Stimulated activated CD8-positive, alpha-beta memory T cell treated with anti-CD3 and anti-CD28 coated beads, Interleukin-4, amount 100 ng/mL, for 4 hours (primary cell): ENCODE results near the gene SPI1.
"Not testable (repeated sequence)": the region's sequence is repeated elsewhere in the genome, so short reads cannot be mapped to it uniquely, and the experiment has no call there.

Source experiments
- DNase-seq, 2 donors: peaks; one replicate each; pipeline ENCODE4 v3.0.0-alpha.2; 2020; ENCODE audit warnings: low read depth in 2 of 2, low spot score in 1 of 2

SPI1 gene

DNA sequence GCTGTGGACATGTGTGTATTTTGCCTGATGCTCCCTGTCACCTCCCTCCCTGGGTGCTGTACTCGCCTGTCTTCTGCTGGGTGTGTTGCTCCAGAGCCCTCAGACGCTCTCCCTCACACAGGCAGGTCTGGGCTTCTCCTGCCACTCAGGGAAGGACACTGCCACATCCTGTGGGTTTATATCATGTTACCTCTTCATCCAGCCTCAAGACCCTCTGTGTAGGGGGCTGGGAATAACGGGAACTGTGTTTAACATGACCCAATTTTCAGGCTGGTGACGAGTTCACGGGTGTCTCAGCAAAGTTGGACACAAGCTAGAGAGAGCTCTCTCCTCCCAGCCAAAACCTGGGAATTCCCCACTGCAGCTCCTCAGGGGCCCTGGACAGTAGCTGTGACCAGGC, 50.4 kb downstream of the SPI1 start:
- no peak for DNase-seq

DNA sequence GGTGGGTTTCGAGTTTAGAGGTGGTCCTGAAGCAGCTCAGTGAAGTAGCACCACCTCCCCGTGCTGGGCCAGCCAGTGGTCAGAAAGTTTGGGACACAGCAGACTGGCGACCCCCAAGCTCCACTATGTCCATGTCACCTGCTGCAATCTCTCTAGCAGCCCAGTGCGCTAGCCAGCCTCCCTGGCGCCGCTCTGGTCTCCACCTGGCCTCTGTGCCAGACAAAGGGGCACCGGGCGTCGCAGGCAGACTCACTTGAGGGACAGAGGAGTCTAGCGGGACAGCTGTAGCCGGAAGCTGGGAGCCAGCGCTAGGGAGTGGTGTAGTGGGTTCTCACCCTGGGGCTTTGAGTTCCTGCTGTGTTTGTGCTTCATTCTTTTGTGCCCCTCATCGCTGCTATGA, 51.3 kb downstream of the SPI1 start:
- DNase-seq, result no peak

DNA sequence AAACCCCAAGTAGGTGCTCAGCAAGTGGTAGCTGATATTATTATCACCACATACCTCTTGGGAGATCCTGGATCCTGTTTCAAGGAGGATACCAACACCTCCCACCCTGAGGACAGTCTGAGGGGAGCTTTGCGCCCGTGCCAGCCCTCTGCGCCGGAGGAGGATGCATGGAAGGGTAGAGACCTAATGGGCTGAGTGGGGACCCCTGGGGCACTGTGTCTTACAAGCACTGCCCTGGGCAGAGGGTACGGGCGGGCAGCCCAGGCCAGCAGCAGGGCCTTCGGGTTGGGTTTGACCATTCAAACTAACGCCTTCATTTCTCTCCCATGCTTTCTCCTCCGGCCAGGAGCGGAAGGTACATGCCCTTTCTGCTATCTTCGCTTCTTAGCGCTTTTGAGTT, 52.1 kb downstream of the SPI1 start:
- DNase-seq, result no peak

DNA sequence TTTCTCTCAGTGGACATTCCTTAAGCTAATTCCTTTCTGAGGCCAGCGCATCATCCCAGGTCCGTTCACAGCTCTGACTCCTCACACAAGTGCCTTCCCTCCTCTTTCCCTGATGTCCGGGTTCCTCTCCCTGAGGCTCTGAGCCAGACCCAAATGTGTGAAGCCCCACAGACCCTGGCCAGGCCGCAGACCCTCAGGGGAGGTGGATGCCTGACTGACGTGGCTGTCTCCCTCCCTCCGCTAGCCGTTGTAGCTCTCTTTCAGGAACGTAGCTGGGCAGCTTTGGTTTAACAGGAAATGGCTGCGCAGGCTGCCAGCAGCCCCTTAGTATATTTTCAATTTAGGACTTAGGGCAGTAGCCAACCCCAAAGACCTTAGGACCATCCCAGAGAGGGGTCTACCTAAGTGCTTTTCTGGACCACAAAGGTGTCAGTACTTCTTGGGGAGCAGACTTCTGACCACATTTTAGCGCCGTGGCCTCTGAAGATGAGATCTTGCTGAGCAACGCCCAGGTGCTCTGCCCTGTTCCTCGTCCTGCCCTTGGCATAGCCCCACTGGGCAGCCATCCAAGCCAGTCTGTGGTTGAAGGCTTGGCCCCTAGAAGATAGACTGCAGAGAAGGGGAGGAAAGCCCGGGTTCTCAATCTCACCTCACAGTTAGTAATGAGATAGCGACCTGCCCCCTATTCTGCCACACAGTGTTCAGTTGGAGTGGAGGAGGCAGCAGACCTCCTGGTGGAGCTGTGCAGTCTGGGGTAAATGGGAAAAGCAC, 52.9 kb downstream of the SPI1 start:
- DNase-seq, result no peak

DNA sequence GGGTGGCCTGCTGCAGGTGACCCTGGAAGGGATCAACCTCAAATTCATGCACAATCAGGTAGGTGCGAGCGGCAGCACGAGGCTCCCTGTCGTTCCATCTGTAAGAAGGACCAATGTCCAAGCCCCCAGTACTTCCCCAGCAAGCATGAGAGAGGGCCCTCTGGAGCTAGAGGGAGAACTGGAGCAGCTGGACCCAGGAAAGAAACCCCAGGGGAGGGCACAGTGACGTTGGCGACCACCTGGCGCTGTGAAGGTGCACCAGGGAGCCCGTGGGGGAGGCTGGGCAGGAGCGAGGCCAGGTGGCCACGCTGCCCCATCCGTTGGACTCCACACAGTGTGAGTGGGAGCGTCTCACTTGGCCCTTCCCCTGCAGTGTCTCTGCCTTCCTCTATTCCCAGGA, 53.8 kb downstream of the SPI1 start:
- no peak for DNase-seq

DNA sequence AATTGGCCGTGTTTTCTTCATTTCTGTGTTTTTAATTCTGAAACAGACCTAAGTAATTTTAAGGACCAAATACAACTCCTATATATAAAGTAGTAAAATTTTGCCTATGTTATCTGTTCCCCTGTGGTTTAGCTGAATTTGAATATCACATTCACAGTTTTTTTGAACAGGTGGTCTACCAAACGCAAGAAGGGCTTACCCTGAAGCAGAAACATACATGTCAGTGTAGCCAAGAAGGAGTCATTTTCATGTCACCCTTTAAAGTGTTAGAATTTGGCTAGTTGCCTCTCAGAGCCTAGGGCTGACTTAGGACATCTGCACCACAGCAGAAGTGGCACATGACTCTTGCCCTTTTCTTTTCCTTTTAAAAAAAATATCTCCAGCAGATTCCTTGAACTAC, 60.2 kb downstream of the SPI1 start:
- no peak for DNase-seq

DNA sequence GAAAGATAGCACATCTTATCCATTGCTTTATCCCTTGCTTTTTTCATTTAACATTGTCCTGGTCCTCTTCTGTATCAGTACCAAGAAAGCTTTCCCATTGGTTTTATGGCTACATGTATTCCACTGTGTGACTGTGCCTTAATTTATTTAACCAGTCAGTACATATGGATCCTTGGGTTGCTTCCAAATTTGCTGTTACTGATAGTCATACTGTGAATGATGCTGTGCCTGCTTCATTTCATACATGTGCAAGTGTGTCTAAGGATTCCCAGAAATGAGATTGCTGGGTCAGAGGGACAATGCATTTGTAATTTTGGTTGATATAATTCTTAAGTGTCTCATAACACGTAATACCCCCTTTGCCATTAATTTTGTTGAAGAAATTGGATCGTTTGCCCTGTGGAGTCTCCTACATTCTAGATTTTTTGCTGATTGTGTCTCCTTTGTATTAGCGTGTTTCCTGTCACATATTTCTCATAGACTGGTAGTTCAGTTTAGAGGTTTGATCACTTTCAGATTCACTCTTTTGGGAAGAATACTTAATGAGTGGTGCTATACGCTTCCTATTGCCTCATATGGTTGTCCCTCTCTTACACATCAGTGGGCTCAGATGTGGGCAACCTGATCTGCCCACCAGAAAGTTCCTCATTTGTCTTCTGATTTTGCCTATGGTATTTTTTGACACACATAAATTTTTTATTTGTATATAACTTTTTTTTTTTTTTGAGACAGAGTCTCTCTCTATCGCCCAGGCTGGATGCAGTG, 61.1 kb downstream of the SPI1 start:
- DNase-seq, result no peak

DNA sequence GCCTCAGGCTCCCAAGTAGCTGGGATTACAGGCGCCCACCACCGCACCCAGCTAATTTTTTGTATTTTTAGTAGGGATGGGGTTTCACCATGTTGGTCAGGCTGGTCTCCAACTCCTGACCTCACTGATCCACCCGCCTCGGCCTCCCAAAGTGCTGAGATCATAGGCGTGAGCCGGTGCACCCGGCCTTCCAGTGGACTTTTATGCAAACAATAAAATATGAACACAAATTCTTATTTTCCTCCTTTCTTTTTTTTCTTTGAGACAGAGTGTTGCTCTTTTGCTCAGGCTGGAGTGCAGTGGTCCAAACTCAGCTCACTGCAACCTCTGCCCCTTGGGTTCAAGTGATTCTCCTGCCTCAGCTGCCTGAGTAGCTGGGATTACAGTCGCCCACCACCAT, 61.8 kb downstream of the SPI1 start:
- not testable (repeated sequence) for DNase-seq

DNA sequence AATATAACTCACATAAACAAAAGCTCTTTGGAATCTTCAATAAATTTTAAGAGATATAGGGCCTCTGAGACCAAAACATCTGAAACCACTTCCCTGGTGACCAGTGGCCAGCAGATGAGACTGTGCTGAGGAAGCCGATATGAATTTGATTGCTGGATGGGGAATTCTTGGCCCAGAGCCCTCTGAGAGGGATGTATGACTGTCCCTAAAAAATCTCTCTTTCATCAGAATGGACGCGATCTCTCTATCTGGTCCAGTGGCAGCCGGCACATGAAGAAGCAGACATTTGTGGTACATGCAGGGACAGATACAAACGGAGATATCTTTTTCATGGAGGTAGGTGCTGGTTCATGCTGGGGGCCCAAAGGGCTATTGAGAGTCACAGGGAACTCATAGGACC, 63.4 kb downstream of the SPI1 start:
- DNase-seq, result no peak

DNA sequence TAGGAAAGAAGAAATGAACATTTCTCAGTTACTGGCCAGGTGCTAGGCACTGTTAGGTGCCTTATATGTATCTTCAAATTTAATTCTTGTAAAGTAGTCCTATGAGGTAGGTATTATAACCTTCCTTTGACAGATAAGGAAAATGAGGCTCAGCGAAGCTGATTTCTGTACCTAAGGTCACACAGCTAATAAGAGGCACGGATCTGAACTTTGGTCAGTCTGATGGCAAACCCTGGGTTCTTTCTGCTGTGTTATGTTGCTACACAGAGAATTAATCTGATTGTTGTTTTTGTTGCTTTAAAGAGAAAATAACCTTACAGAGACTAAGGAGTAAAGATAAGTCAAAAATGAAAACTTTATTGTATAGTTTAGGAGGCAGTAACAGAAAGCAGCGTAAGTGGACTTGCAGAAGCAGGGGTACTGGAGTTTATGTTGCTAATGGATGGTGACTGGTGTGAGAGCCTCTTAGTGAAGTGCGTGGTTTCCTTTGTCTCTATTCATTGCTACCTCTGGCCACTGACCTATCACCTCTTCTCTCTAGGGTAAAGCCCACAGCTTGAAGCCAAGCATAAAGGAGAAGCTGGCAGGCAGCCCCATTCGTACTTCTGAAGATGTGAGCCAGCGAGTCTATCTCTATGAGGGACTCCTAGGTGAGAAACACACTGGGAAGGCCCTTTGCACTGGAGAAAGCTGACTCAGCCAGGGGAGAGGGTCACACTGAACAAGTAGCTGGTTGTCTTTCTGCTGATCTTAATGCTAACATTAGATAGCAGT, 70.1 kb downstream of the SPI1 start:
- DNase-seq, result no peak

DNA sequence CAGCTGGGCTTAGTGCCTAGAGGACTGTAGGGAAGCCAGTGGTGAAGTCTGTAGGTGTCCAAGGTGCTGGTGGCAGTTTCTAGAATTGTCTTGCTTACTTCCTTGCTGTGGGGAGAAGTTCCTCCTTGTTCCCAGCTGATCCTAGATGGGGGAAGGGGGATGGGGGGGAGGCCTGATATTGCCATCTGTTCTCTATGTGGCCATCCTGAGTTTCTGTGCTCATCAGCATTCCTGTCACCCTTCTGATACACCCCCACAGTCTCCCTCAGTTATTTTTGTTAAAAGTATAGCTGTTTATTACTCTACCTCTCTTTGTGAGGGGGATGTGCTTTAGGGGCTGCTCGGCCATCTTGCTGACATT, 71.9 kb downstream of the SPI1 start:
- no peak for DNase-seq

DNA sequence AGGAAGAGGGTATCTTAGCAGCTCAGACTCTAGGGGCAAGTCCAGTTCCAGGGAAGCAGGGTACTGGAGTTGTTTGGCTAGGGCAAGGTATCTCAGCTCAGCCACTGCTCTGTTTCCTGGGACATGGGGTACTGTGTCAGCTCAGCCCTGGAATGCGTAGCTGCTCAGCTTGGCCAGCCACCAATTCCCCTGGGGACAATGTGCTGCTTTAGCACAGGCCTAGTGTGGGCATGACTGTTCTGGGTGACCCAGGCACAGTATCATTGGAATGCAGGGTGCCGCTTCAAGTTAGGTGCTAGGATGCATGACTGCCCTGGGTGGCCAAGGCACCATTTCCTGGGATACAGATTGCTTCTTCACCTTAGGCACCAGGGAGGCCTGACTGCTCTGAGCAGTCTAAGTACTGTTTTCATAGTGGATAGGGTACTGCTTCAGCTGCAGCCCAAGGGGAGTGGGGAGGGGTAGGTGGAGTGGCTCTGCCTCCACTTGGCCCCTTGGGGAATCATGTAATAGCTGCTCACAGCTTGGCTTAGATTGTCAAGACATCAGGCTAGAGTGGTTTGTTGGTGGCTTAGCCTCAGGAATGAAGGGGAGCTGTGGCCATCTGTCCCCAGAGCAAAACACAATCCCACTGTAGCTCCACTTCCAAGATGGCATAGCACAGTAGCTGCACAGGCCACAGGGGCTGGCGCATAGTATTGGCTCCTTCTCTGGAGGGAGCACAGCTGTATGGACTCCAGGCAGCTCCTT, 72.4 kb downstream of the SPI1 start:
- no peak for DNase-seq
